ENCODE measurements around the gene GLS.

The GLS gene

DNA sequence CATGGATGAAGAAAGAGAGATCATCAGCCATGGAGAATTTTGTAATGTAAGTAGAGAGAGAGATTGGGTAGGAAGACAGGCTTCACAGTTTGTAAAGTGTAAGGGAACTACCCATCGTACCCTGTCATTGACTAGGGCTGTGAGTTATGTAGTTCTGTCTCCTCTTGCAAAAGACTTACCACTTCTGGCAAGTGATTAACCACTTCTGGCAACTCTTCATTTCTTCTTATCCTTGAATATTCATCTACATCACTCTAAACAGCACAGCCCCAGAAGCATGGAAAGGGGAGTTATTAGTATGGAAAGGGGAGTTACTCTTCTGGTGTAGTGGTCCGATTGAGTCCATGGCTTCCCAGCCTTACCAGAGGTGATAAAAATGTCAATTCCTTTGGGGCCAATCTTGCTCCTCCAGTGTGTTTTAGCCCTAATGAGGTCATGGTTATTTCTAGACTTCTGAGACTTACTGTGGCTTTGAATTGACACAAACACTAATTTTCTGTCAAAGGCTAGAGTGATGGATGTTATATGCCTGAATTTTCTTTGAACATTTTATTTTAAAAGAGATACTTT lies 81.4 kb downstream of the GLS start:
- POLR2A ChIA-PET: no interaction called here
- no peak for DNase-seq (ENCODE audit: extremely low spot score)
- no peak for TF ChIP-seq NFRKB (IDR thresholded peaks at IDR 0.05)
- TF ChIP-seq, protein P1, sequence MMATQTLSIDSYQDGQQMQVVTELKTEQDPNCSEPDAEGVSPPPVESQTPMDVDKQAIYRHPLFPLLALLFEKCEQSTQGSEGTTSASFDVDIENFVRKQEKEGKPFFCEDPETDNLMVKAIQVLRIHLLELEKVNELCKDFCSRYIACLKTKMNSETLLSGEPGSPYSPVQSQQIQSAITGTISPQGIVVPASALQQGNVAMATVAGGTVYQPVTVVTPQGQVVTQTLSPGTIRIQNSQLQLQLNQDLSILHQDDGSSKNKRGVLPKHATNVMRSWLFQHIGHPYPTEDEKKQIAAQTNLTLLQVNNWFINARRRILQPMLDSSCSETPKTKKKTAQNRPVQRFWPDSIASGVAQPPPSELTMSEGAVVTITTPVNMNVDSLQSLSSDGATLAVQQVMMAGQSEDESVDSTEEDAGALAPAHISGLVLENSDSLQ (IDR thresholded peaks at IDR 0.05): 0 out of 2 replicates have a peak, but pooled peaks have one; percentile 3
- TF ChIP-seq L3MBTL2 (conservative IDR thresholded peaks at IDR 0.05): no peak
- CTCF ChIA-PET: no interaction called here

DNA sequence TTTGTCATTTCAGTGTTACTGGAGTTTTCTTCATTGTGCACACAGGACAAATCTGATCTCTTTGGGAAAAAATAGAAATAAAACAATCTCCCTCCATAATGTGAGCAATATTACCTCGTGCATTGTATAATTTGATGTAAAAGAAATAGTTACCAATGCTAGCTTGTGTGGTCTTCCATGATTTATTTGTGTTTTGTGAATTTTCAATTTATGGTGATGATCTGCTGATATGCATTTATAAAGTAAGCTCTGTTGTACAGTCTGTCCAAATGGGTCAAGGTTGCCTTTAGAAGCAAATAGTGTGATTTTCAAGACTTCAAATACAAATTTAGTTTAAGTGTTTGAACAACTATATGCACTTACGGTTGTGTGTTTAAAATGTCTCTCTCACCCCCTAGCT lies 82.5 kb downstream of the GLS start:
- ChIA-PET CTCF (no interaction called here), POLR2A (no interaction called here)
- TF ChIP-seq HDGF (IDR thresholded peaks at IDR 0.05; ENCODE audit: borderline replicate concordance): no peak
- no peak for TF ChIP-seq L3MBTL2 (conservative IDR thresholded peaks at IDR 0.05)
- no peak for TF ChIP-seq SP1 (IDR thresholded peaks at IDR 0.05)
- no peak for DNase-seq (ENCODE audit: extremely low spot score)

DNA sequence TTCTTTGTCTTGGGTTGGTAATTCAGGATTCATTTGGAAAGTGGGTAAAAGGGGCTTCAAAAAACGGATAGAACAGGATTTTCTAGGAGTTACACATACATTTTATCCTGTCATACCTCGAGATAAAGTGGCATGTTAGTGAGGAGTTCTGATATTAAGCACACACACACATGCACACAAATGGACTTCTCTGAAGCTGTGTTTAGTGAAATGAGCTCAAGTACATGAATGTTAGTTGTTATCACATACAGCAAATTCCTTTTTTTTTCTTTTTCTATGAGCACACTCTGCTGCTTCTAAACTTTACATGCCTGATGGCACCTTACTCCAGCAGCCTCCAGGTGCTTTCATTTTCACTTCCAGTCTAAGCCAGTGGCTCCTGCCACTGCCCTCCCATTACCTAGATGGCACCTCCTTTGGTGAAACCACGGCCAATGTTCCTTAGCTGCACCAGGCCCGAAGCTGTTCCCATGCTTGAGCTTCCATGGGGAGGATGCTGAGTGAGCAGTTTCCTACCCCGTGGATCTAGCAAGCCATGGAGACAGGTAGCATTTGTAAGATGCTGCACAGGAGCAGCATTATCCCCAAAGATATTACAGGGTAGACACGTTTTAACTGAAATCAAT lies 83.7 kb downstream of the GLS start:
- CTCF ChIA-PET: no interaction called here
- POLR2A ChIA-PET: no interaction called here
- no peak for DNase-seq (ENCODE audit: extremely low spot score)
- TF ChIP-seq L3MBTL2 (conservative IDR thresholded peaks at IDR 0.05): no peak
- TF ChIP-seq ARNT (IDR thresholded peaks at IDR 0.05): no peak
- TF ChIP-seq FOXA1 (IDR thresholded peaks at IDR 0.05): no peak
- no peak for TF ChIP-seq SUZ12 (IDR thresholded peaks at IDR 0.05)
- TF ChIP-seq LEF1 (IDR thresholded peaks at IDR 0.05; ENCODE audit: borderline replicate concordance): no peak
- no peak for TF ChIP-seq TARDBP (IDR thresholded peaks at IDR 0.05)
- TF ChIP-seq, protein P1 (IDR thresholded peaks at IDR 0.05): no peak
- TF ChIP-seq FOXK2 (IDR thresholded peaks at IDR 0.05): no peak
- TF ChIP-seq ELF4 (IDR thresholded peaks at IDR 0.05): no peak
- TF ChIP-seq HDGF (IDR thresholded peaks at IDR 0.05; ENCODE audit: borderline replicate concordance): no peak
- no peak for TF ChIP-seq BHLHE40 (IDR thresholded peaks at IDR 0.05; ENCODE audit: borderline replicate concordance)

DNA sequence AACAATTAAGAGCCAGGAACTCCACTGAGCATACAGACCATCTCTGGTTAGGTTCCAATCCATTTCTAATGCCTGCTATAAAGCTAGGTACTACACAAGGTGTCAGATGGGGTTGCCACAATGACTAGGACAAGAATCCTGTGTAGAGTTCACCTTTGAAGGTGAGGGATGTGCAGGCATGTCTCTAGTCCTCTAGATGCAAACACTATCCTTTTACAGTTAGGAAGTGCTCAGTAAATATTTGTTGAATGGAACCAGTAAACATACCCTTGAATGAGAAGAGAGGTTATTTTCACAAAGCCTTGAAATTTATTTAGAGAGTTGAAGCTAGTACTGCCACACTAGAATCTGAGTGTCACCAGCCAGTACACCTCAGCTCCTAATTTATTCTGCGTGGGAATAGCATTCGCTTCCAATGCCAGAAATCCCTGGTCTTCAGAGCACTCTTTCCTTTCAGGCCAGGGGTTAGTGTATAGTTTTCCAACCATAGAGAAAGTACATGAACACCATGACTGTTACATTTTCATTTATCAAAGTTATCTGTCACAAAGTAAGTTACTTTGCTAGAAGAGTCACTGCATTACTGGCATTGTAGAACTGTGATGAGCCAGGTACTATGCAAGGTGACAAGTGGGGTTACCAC lies 85.1 kb downstream of the GLS start:
- TF ChIP-seq FOXK2 (IDR thresholded peaks at IDR 0.05) (no peak), ZNF384 (IDR thresholded peaks at IDR 0.05) (no peak), ARNT (IDR thresholded peaks at IDR 0.05) (no peak), LEF1 (IDR thresholded peaks at IDR 0.05; ENCODE audit: borderline replicate concordance) (no peak), L3MBTL2 (conservative IDR thresholded peaks at IDR 0.05) (no peak), ELF4 (IDR thresholded peaks at IDR 0.05) (no peak), SUZ12 (IDR thresholded peaks at IDR 0.05) (no peak), CTBP1 (IDR thresholded peaks at IDR 0.05; ENCODE audit: borderline replicate concordance) (no peak), NFRKB (IDR thresholded peaks at IDR 0.05) (no peak), BHLHE40 (IDR thresholded peaks at IDR 0.05; ENCODE audit: borderline replicate concordance) (no peak), HDGF (IDR thresholded peaks at IDR 0.05; ENCODE audit: borderline replicate concordance) (no peak), SP1 (IDR thresholded peaks at IDR 0.05) (no peak), FOXM1 (IDR thresholded peaks at IDR 0.05; ENCODE audit: borderline replicate concordance) (no peak), TARDBP (IDR thresholded peaks at IDR 0.05) (no peak), FOXA1 (IDR thresholded peaks at IDR 0.05) (no peak)
- TF ChIP-seq, protein P1 (IDR thresholded peaks at IDR 0.05): no peak
- ChIA-PET POLR2A (no interaction called here), CTCF (interaction anchor here (0.7 kb wide), 1 partner anchor 187 kb away, joined by 3 read pairs; no protein-coding TSS in a partner anchor)
- no peak for DNase-seq (ENCODE audit: extremely low spot score)

DNA sequence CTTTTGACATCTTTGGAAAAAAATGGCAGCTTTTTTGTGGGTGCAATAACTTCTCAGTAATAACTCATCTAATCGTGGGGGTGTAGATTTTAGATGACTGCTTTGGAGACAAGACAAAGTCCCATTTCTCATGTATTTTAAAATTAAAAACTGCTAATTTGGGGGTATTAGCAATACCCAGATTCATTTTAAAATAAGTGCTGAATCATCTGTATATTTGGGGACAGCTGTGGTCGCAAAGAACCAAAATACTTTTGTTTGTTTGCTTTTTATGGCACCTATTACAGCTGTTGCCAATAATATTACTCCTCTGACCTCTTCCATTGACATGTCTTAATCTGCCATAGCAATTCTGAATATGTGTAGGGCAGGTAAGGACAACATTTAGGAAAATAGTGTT lies 87.9 kb downstream of the GLS start:
- DNase-seq (ENCODE audit: extremely low spot score): no peak
- ChIA-PET CTCF (interaction anchor here (1.0 kb wide), 1 partner anchor 9 kb away, joined by 3 read pairs; no protein-coding TSS in a partner anchor), POLR2A (no interaction called here)
- TF ChIP-seq NFRKB (IDR thresholded peaks at IDR 0.05) (no peak), L3MBTL2 (conservative IDR thresholded peaks at IDR 0.05) (no peak), ARNT (IDR thresholded peaks at IDR 0.05) (no peak), SP1 (IDR thresholded peaks at IDR 0.05) (no peak), FOXA1 (IDR thresholded peaks at IDR 0.05) (no peak), CTBP1 (IDR thresholded peaks at IDR 0.05; ENCODE audit: borderline replicate concordance) (no peak), TARDBP (IDR thresholded peaks at IDR 0.05) (no peak)

DNA sequence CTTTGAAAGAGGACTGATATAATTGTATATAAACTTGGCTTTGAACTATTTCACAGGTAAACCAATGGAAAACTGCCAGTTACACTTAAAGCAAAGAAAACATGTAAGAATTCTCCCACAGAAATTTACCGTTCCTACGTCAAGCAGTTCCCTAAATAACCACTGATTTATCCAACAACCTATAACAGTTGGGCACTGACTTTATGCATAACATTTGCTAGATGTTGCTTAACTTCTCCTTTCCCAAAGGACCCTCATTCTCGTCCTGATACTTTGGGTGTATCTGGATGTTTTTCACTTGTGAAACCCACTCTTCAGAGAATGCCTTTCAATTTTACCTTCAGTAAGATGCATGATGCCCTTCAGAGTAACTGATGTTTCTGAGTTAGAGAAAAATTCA lies 89.5 kb downstream of the GLS start:
- ChIA-PET CTCF (no interaction called here), POLR2A (no interaction called here)
- no peak for DNase-seq (ENCODE audit: extremely low spot score)
- TF ChIP-seq SUZ12 (IDR thresholded peaks at IDR 0.05): no peak

Measured in HEK293T (cell line).